IMR-90 (cell line): ENCODE results near the gene RIMKLA.

Experiments
- BHLHE40 ChIP-seq: fragments of 150-350 bp; IDR thresholded peaks from 2 replicates; pipeline ENCODE4 v1.6.1; 2016; ENCODE audit warnings: mild to moderate bottlenecking, low read depth, low read length
- CTCF ChIP-seq: conservative IDR thresholded peaks from 2 replicates; pipeline ENCODE4 v1.5.1; 2012; ENCODE audit warnings: mild to moderate bottlenecking, low read depth, low read length, improper control_type of control experiment
- MAZ ChIP-seq: IDR thresholded peaks from 2 replicates; pipeline ENCODE4 v1.6.1; 2012; ENCODE audit warnings: low read depth, mild to moderate bottlenecking, low read length, improper control_type of control experiment, moderate library complexity, borderline replicate concordance
- POLR2A ChIP-seq: IDR thresholded peaks from 2 replicates; pipeline ENCODE4 v1.6.1; 2012; ENCODE audit warnings: mild to moderate bottlenecking, low read depth, low read length
- RCOR1 ChIP-seq: IDR thresholded peaks from 2 replicates; pipeline ENCODE4 v1.6.1; 2012; ENCODE audit warnings: mild to moderate bottlenecking, low read length, improper control_type of control experiment; ENCODE audit not compliant: insufficient replicate concordance
- RFX5 ChIP-seq: IDR thresholded peaks from 2 replicates; pipeline ENCODE4 v1.8.0; 2012; ENCODE audit warnings: low read depth, mild to moderate bottlenecking, low read length, moderate library complexity
- SMC3 ChIP-seq: fragments of 150-350 bp; IDR thresholded peaks from 2 replicates; pipeline ENCODE4 v1.6.1; 2016; ENCODE audit warnings: low read depth, mild to moderate bottlenecking, antibody characterized with exemption, low read length, moderate library complexity
- TF ChIP-seq, protein P1 (sequence below): fragments of 150-350 bp; IDR thresholded peaks from 2 replicates; pipeline ENCODE4 v1.6.1; 2017; ENCODE audit warnings: mild to moderate bottlenecking, antibody characterized with exemption, low read length, low read depth

DNA sequence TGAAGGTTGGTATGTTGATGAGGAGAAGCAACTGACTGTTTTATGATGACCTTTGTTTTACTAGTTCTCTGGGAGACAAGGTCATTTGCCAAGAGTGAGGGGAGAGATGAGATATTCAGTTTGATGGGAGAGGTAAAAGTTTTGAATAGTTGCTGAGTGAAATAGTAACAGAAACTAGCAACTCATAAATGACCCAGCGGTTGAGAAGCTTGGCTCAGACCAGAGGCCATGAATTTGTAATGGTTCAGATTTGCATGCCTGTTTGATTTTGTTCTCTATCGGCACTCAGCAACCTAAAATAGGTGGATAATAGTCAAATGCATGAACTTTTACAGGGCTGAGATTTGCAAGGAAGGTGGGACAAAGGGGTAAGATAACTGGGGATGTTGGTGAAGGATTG is 89.1 kb downstream of the RIMKLA start:
- TF ChIP-seq BHLHE40 (no peak), SMC3 (no peak), CTCF (no peak), MAZ (no peak), RCOR1 (no peak), POLR2A (no peak), RFX5 (no peak)
- TF ChIP-seq, protein P1, sequence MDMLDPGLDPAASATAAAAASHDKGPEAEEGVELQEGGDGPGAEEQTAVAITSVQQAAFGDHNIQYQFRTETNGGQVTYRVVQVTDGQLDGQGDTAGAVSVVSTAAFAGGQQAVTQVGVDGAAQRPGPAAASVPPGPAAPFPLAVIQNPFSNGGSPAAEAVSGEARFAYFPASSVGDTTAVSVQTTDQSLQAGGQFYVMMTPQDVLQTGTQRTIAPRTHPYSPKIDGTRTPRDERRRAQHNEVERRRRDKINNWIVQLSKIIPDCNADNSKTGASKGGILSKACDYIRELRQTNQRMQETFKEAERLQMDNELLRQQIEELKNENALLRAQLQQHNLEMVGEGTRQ, result no peak
